Subcutaneous adipose tissue (tissue), 4 donors: ENCODE measurements around the gene CTSD. TPM values are rescaled to one million over a fixed set of nuclear protein-coding genes. Genes with fewer than 3 reads are reported as not detected.

ENCODE experiments used
- CTCF ChIP-seq: fragments of 450-650 bp; IDR thresholded peaks from one replicate; pipeline ENCODE4 v1.5.1; 2016; ENCODE audit warnings: low read depth, mild to moderate bottlenecking, control low read depth, antibody characterized with exemption, moderate library complexity
- total RNA-seq, 4 donors: library from RNA; depleted of rRNA; stranded (reverse); fragments of >200 nt; gene quantifications; one replicate each; pipeline ENCODE4 v1.1.0, GENCODE V29; 2016

CTSD gene
- total RNA-seq, 4 donors from 2014 or later, result 387 to 1,776 (median 548) TPM

- no peak for TF ChIP-seq CTCF
These were observed 18.6 kb downstream of the CTSD start for GRCh38 chr11:1744891-1745700.

- no peak for TF ChIP-seq CTCF
These were observed 19.4 kb downstream of the CTSD start for GRCh38 chr11:1744137-1744886.

GRCh38 chr11:1743585-1744136, 20.1 kb downstream of the CTSD start:
- TF ChIP-seq CTCF, result no peak

GRCh38 chr11:1742869-1743584, 20.7 kb downstream of the CTSD start:
- TF ChIP-seq CTCF, result no peak

GRCh38 chr11:1742371-1742770, 21.4 kb downstream of the CTSD start:
- TF ChIP-seq CTCF, result no peak

- no peak for TF ChIP-seq CTCF
These were observed 22.0 kb downstream of the CTSD start for GRCh38 chr11:1741741-1742140.
